GM23248 (cell line): Measurements from ENCODE around the gene C1orf105. TPM values are rescaled to one million over a fixed set of nuclear protein-coding genes. Genes with fewer than 3 reads are reported as not detected.

Experiments
- DNase-seq: peaks from one replicate; pipeline ENCODE4 v3.0.0-alpha.2; 2015
- H2AFZ ChIP-seq: fragments of 200-600 bp; sonication (generic); 2 replicates; pipeline ENCODE4 v1.6.1; 2016; ENCODE audit warnings: antibody characterized with exemption
- H3F3A ChIP-seq: fragments of 200-600 bp; sonication (generic); 2 replicates; pipeline ENCODE4 v1.6.1; 2016; ENCODE audit warnings: mild to moderate bottlenecking, antibody characterized with exemption, mixed run types; ENCODE audit not compliant: insufficient read depth
- H3K27ac ChIP-seq: fragments of 200-600 bp; sonication (generic); 2 replicates; pipeline ENCODE4 v1.5.1; 2016; ENCODE audit warnings: mild to moderate bottlenecking
- H3K27me3 ChIP-seq: fragments of 200-600 bp; sonication (generic); replicated peaks from 2 replicates; pipeline ENCODE4 v1.6.1; 2016; ENCODE audit warnings: mild to moderate bottlenecking; ENCODE audit not compliant: insufficient read depth
- H3K36me3 ChIP-seq: fragments of 200-600 bp; sonication (generic); 2 replicates; pipeline ENCODE4 v1.6.1; 2016; ENCODE audit warnings: low read depth, mild to moderate bottlenecking
- H3K4me1 ChIP-seq: fragments of 200-600 bp; sonication (generic); 2 replicates; pipeline ENCODE4 v1.6.1; 2016; ENCODE audit warnings: mild to moderate bottlenecking; ENCODE audit not compliant: insufficient read depth
- H3K4me2 ChIP-seq: fragments of 200-600 bp; sonication (generic); one replicate; pipeline ENCODE4 v1.6.1; 2016; ENCODE audit warnings: mild to moderate bottlenecking; ENCODE audit not compliant: unreplicated experiment
- H3K4me3 ChIP-seq: fragments of 200-600 bp; sonication (generic); 2 replicates; pipeline ENCODE4 v1.5.1; 2016; ENCODE audit warnings: mild to moderate bottlenecking
- H3K79me2 ChIP-seq: fragments of 200-600 bp; sonication (generic); 2 replicates; pipeline ENCODE4 v1.6.1; 2016; ENCODE audit warnings: mild to moderate bottlenecking; ENCODE audit not compliant: insufficient read depth
- H3K9ac ChIP-seq: fragments of 200-600 bp; sonication (generic); 2 replicates; pipeline ENCODE4 v1.6.1; 2016; ENCODE audit warnings: mild to moderate bottlenecking
- H3K9me2 ChIP-seq: fragments of 200-600 bp; sonication (generic); 2 replicates; pipeline ENCODE4 v1.6.1; 2016; ENCODE audit warnings: mixed run types, mild to moderate bottlenecking, moderate library complexity; ENCODE audit not compliant: insufficient read depth
- H3K9me3 ChIP-seq: fragments of 200-600 bp; sonication (generic); one replicate; pipeline ENCODE4 v1.6.1; 2017; ENCODE audit warnings: low read depth
- H4K20me1 ChIP-seq: fragments of 200-600 bp; sonication (generic); 2 replicates; pipeline ENCODE4 v1.6.0; 2016; ENCODE audit not compliant: insufficient read depth
- EZH2 ChIP-seq: fragments of 200-600 bp; sonication (generic); IDR thresholded peaks from 2 replicates; pipeline ENCODE4 v1.6.1; 2018; ENCODE audit warnings: antibody characterized with exemption, mild to moderate bottlenecking; ENCODE audit not compliant: insufficient read depth, poor library complexity, severe bottlenecking
- EZH2phosphoT487 ChIP-seq: fragments of 200-600 bp; sonication (generic); IDR thresholded peaks from 2 replicates; pipeline ENCODE4 v1.6.1; 2018; ENCODE audit warnings: antibody characterized with exemption, moderate library complexity, mild to moderate bottlenecking, low read depth; ENCODE audit not compliant: insufficient read depth
- WGBS, 2 experiments: methylation state at CpG; one replicate each; pipeline ENCODE4 v1.1.6; 2015 to 2017; ENCODE audit warnings: low lambda C conversion rate in 2 of 2, low coverage in 1 of 2; ENCODE audit errors: missing lambda C conversion rate in 2 of 2; 5-methylcytosine and 5-hydroxymethylcytosine counted together
- in situ Hi-C: fragments of 300-500 bp; cut with MboI; formaldehyde crosslinking; loops from 2 replicates; pipeline ENCODE4 v1.15.0; 2020
- polyA plus RNA-seq: library from polyadenylated mRNA; unstranded; fragments of >200 nt; fragmentation: Nextera tagmentation; extraction: Ambion mirVana; gene quantifications from 2 replicates; pipeline ENCODE4 v1.2.1, GENCODE V29; 2016
- total RNA-seq: library from RNA; depleted of rRNA; stranded (reverse); fragments of >200 nt; shearing (Covaris generic); gene quantifications from 2 replicates; pipeline ENCODE4 v1.2.3, GENCODE V29; 2014

The C1orf105 gene
- total and polyA plus RNA-seq, 2 experiments from 2014 or later, result not detected

DNA sequence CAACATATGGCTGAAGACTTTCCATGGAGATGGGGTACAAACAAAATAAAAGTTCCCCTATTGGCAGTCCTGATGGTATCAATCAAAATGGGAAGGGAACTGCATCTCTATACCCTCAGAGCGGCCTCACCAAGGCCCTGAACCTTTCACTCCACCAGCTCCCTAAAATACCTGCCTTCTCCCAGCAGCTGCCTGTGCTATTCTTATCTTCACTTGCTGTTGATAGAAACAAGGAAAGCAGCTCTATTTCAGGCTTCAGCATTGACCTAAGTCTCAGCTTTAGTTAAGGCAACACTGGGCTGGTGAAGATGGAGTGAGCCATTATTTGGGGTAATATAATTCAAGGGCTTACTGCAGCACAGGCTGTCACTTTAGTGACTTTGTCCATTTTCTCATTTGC is 45.1 kb downstream of the C1orf105 start:
- WGBS, 2 experiments, result 50 to 67% methylated on average over 1 of the region's 1 CpG
- Histone ChIP-seq H3K4me3 (no peak overlapping the region), H3F3A (no peaks in the 10 kb centered on the region)

DNA sequence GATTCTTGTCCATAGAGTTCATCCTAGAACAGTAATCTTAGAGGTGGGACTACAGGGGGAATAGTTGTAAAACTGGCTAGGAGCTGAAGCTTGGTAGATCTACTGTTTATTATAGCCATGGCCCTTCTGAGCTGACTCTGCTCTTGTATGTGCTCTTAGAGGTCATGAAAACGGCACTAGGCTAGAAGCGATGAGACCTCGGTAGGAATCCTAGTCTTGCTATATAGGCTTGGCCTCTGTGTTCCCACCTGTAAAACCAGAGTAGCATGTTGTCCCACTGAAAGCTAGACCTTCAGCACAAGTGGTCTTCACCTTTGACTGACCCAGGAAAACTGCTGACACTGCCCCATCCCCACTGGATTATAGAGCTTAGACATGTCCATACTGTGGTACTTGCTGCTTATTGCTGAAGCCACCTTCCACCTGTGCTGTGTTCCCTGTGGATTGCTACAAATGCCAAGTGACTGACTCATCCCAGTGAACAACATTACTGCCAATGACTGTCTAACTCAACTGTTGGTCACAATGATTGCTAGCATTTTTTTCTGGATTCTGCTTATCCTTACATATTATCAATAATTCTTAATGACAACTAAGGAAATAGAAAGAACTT is 46.4 kb downstream of the C1orf105 start:
- H3K27me3 ChIP-seq, result no peaks in the 10 kb centered on the region
- no peaks in the 10 kb centered on the region for H3K79me2 ChIP-seq
- no peak for TF ChIP-seq EZH2phosphoT487
- TF ChIP-seq EZH2, result no peak
- WGBS, 2 experiments, result 97 to 100% methylated on average over 3 of the region's 3 CpGs
- H3K36me3 ChIP-seq, result no peaks in the 10 kb centered on the region
- no peak overlapping the region for H3K27ac ChIP-seq
- DNase-seq, result peak; percentile 10
- H2AFZ ChIP-seq, result no peak overlapping the region
- H3K9me3 ChIP-seq, result no peaks in the 10 kb centered on the region
- no peak overlapping the region for H3K9ac ChIP-seq
- H3K4me1 ChIP-seq, result no peaks in the 10 kb centered on the region
- no peaks in the 10 kb centered on the region for H3K9me2 ChIP-seq
- in situ Hi-C loops, result no loop called here
- no peaks in the 10 kb centered on the region for H4K20me1 ChIP-seq
- no peak overlapping the region for H3K4me3 ChIP-seq
- H3K4me2 ChIP-seq, result no peak overlapping the region
- H3F3A ChIP-seq, result no peaks in the 10 kb centered on the region

More for the DNA sequence above, 45.1 kb downstream of the C1orf105 start:
- no peak overlapping the region for H2AFZ ChIP-seq
- no peak overlapping the region for H3K27ac ChIP-seq
- H3K9me2 ChIP-seq, result no peaks in the 10 kb centered on the region
- DNase-seq, result no peak
- H3K4me2 ChIP-seq, result no peak overlapping the region
- 0 out of 2 replicates have a peak, but pooled peaks cover 5% of the 10 kb centered on the region for H3K4me1 ChIP-seq
- no peak overlapping the region for H3K9ac ChIP-seq
- in situ Hi-C loops, result no loop called here
- no peaks in the 10 kb centered on the region for H3K79me2 ChIP-seq
- no peaks in the 10 kb centered on the region for H3K36me3 ChIP-seq
- no peaks in the 10 kb centered on the region for H4K20me1 ChIP-seq
- TF ChIP-seq EZH2phosphoT487 (no peak), EZH2 (no peak)
- H3K9me3 ChIP-seq, result no peaks in the 10 kb centered on the region
- H3K27me3 ChIP-seq, result no peaks in the 10 kb centered on the region

- no peak overlapping the region for H3K27ac ChIP-seq
These were observed 47.0 kb downstream of the C1orf105 start for GRCh38 chr1:172467446-172467845.

GRCh38 chr1:172468296-172468695 is 47.8 kb downstream of the C1orf105 start:
- Histone ChIP-seq H3K79me2 (no peaks in the 10 kb centered on the region), H3K4me2 (no peak overlapping the region), H4K20me1 (no peaks in the 10 kb centered on the region), H2AFZ (no peak overlapping the region), H3K9me3 (no peaks in the 10 kb centered on the region), H3K9me2 (no peaks in the 10 kb centered on the region), H3K9ac (no peak overlapping the region), H3K36me3 (no peaks in the 10 kb centered on the region), H3K4me1 (no peaks in the 10 kb centered on the region), H3K4me3 (no peak overlapping the region), H3K27me3 (no peaks in the 10 kb centered on the region), H3K27ac (no peak overlapping the region), H3F3A (no peaks in the 10 kb centered on the region)
- 56 to 63% methylated on average over 5 of the region's 5 CpGs for WGBS, 2 experiments
- in situ Hi-C loops, result no loop called here
- DNase-seq, result no peak
- TF ChIP-seq EZH2phosphoT487 (no peak), EZH2 (no peak)

More at GRCh38 chr1:172467446-172467845, 47.0 kb downstream of the C1orf105 start:
- Histone ChIP-seq H3K4me3 (no peak overlapping the region), H3K4me1 (no peaks in the 10 kb centered on the region), H3K4me2 (no peak overlapping the region), H3K36me3 (no peaks in the 10 kb centered on the region), H3K9me2 (no peaks in the 10 kb centered on the region), H3K27me3 (no peaks in the 10 kb centered on the region), H3K79me2 (no peaks in the 10 kb centered on the region), H4K20me1 (no peaks in the 10 kb centered on the region), H3F3A (no peaks in the 10 kb centered on the region), H2AFZ (no peak overlapping the region), H3K9me3 (no peaks in the 10 kb centered on the region), H3K9ac (no peak overlapping the region)
- TF ChIP-seq EZH2 (no peak), EZH2phosphoT487 (no peak)
- WGBS, 2 experiments, result 61 to 64% methylated on average over 3 of the region's 3 CpGs
- DNase-seq, result no peak
- in situ Hi-C loops, result no loop called here

- WGBS, 2 experiments, result 73 to 80% methylated on average over 3 of the region's 3 CpGs
- Histone ChIP-seq H3K4me1 (no peaks in the 10 kb centered on the region), H3K4me2 (no peak overlapping the region), H3K9me3 (no peaks in the 10 kb centered on the region), H3K9ac (no peak overlapping the region), H3K27ac (no peak overlapping the region), H3K4me3 (no peak overlapping the region), H2AFZ (no peak overlapping the region), H3K27me3 (no peaks in the 10 kb centered on the region), H4K20me1 (no peaks in the 10 kb centered on the region), H3K9me2 (no peaks in the 10 kb centered on the region), H3K36me3 (no peaks in the 10 kb centered on the region), H3K79me2 (no peaks in the 10 kb centered on the region), H3F3A (no peaks in the 10 kb centered on the region)
- in situ Hi-C loops, result no loop called here
- no peak for DNase-seq
- TF ChIP-seq EZH2phosphoT487, result no peak
- TF ChIP-seq EZH2, result no peak
These were observed 49.2 kb downstream of the C1orf105 start for GRCh38 chr1:172469717-172470116.
